Stimulated activated naive CD8-positive, alpha-beta T cell treated with anti-CD3 and anti-CD28 coated beads, Interleukin-15, Interleukin-2, amounts not matched to agents 100 ng/mL and 50 ng/mL, for 24 hours (primary cell): Measurements from ENCODE around the gene RAET1E.
"Not testable (repeated sequence)": the region's sequence is repeated elsewhere in the genome, so short reads cannot be mapped to it uniquely, and the experiment has no call there.

ENCODE experiments used
- H3K27ac Mint-ChIP-seq: one replicate; pipeline ENCODE4 v1.8.0; 2021; ENCODE audit warnings: mild to moderate bottlenecking, mixed read lengths
- H3K27me3 Mint-ChIP-seq: one replicate; pipeline ENCODE4 v1.8.0; 2021; ENCODE audit warnings: mixed read lengths
- H3K36me3 Mint-ChIP-seq: one replicate; pipeline ENCODE4 v1.8.0; 2021; ENCODE audit warnings: low read depth, mixed read lengths
- H3K4me1 Mint-ChIP-seq: one replicate; pipeline ENCODE4 v1.8.0; 2021; ENCODE audit warnings: low read depth, mixed read lengths
- H3K4me3 Mint-ChIP-seq: one replicate; pipeline ENCODE4 v1.8.0; 2021; ENCODE audit warnings: mild to moderate bottlenecking, mixed read lengths
- H3K9me3 Mint-ChIP-seq: one replicate; pipeline ENCODE4 v1.8.0; 2021; ENCODE audit warnings: mixed read lengths

RAET1E gene

GRCh38 chr6:149935246-149935645 is 37.3 kb upstream of the RAET1E start:
- Mint-ChIP-seq H3K27me3 (peaks cover 84% of the 10 kb centered on the region), H3K9me3 (no peaks in the 10 kb centered on the region), H3K4me3 (no peak overlapping the region), H3K4me1 (peaks cover 29% of the 10 kb centered on the region), H3K36me3 (no peaks in the 10 kb centered on the region), H3K27ac (no peak overlapping the region)

GRCh38 chr6:149934249-149935156 is 36.6 kb upstream of the RAET1E start:
- H3K27ac Mint-ChIP-seq: no peak overlapping the region
- no peak overlapping the region for H3K4me3 Mint-ChIP-seq

GRCh38 chr6:149933461-149933860 is 35.5 kb upstream of the RAET1E start:
- peaks cover 87% of the 10 kb centered on the region for H3K27me3 Mint-ChIP-seq
- H3K4me3 Mint-ChIP-seq: no peak overlapping the region
- no peak overlapping the region for H3K27ac Mint-ChIP-seq
- H3K9me3 Mint-ChIP-seq: no peaks in the 10 kb centered on the region
- no peaks in the 10 kb centered on the region for H3K36me3 Mint-ChIP-seq
- peaks cover 11% of the 10 kb centered on the region for H3K4me1 Mint-ChIP-seq

More at GRCh38 chr6:149934249-149935156, 36.6 kb upstream of the RAET1E start:
- Mint-ChIP-seq H3K9me3 (no peaks in the 10 kb centered on the region), H3K4me1 (peaks cover 22% of the 10 kb centered on the region), H3K36me3 (no peaks in the 10 kb centered on the region), H3K27me3 (peaks cover 84% of the 10 kb centered on the region)

GRCh38 chr6:149933036-149933435 is 35.1 kb upstream of the RAET1E start:
- Mint-ChIP-seq H3K4me3 (no peak overlapping the region), H3K36me3 (no peaks in the 10 kb centered on the region), H3K4me1 (peaks cover 7% of the 10 kb centered on the region), H3K27ac (no peak overlapping the region), H3K9me3 (no peaks in the 10 kb centered on the region), H3K27me3 (peaks cover 92% of the 10 kb centered on the region)

- H3K9me3 Mint-ChIP-seq: no peaks in the 10 kb centered on the region
Observed at GRCh38 chr6:149931501-149931900, 33.6 kb upstream of the RAET1E start.

GRCh38 chr6:149929422-149929821 is 31.5 kb upstream of the RAET1E start:
- Mint-ChIP-seq H3K27ac (no peak overlapping the region), H3K9me3 (no peaks in the 10 kb centered on the region), H3K4me1 (peaks cover 3% of the 10 kb centered on the region), H3K4me3 (no peak overlapping the region), H3K36me3 (no peaks in the 10 kb centered on the region), H3K27me3 (peaks cover 88% of the 10 kb centered on the region)

More at GRCh38 chr6:149931501-149931900, 33.6 kb upstream of the RAET1E start:
- Mint-ChIP-seq H3K4me1 (peaks cover 4% of the 10 kb centered on the region), H3K27me3 (peaks cover 90% of the 10 kb centered on the region), H3K27ac (no peak overlapping the region), H3K4me3 (no peak overlapping the region), H3K36me3 (no peaks in the 10 kb centered on the region)

- H3K27ac Mint-ChIP-seq, H3K9me3 Mint-ChIP-seq, H3K36me3 Mint-ChIP-seq, H3K4me3 Mint-ChIP-seq: not testable (repeated sequence)
- Mint-ChIP-seq H3K27me3 (peaks cover 91% of the 10 kb centered on the region), H3K4me1 (peaks cover 16% of the 10 kb centered on the region)
Observed at GRCh38 chr6:149927025-149927424, 29.1 kb upstream of the RAET1E start.

- no peaks in the 10 kb centered on the region for H3K9me3 Mint-ChIP-seq
- no peak overlapping the region for H3K27ac Mint-ChIP-seq
- no peaks in the 10 kb centered on the region for H3K36me3 Mint-ChIP-seq
- peaks cover 16% of the 10 kb centered on the region for H3K4me1 Mint-ChIP-seq
- peaks cover 92% of the 10 kb centered on the region for H3K27me3 Mint-ChIP-seq
- H3K4me3 Mint-ChIP-seq: peak overlapping the region; percentile 42
Observed at GRCh38 chr6:149925974-149926777, 28.3 kb upstream of the RAET1E start.

- peaks cover 93% of the 10 kb centered on the region for H3K27me3 Mint-ChIP-seq
- no peaks in the 10 kb centered on the region for H3K36me3 Mint-ChIP-seq
- no peak overlapping the region for H3K27ac Mint-ChIP-seq
- H3K4me1 Mint-ChIP-seq: peaks cover 16% of the 10 kb centered on the region
- H3K4me3 Mint-ChIP-seq: peak overlapping the region; percentile 42
- no peaks in the 10 kb centered on the region for H3K9me3 Mint-ChIP-seq
Observed at GRCh38 chr6:149925253-149925973, 27.5 kb upstream of the RAET1E start.

GRCh38 chr6:149924933-149925252 is 27.0 kb upstream of the RAET1E start:
- H3K36me3 Mint-ChIP-seq: no peaks in the 10 kb centered on the region
- peaks cover 93% of the 10 kb centered on the region for H3K27me3 Mint-ChIP-seq
- no peaks in the 10 kb centered on the region for H3K9me3 Mint-ChIP-seq
- H3K4me3 Mint-ChIP-seq: no peak overlapping the region
- H3K4me1 Mint-ChIP-seq: peaks cover 16% of the 10 kb centered on the region
- no peak overlapping the region for H3K27ac Mint-ChIP-seq

GRCh38 chr6:149924206-149924932 is 26.5 kb upstream of the RAET1E start:
- Mint-ChIP-seq H3K4me3 (peak overlapping the region; percentile 11), H3K9me3 (no peaks in the 10 kb centered on the region), H3K27me3 (peaks cover 90% of the 10 kb centered on the region), H3K36me3 (no peaks in the 10 kb centered on the region), H3K4me1 (peaks cover 16% of the 10 kb centered on the region), H3K27ac (no peak overlapping the region)

GRCh38 chr6:149923327-149923986 is 25.5 kb upstream of the RAET1E start:
- H3K9me3 Mint-ChIP-seq: no peaks in the 10 kb centered on the region
- no peaks in the 10 kb centered on the region for H3K36me3 Mint-ChIP-seq
- H3K27ac Mint-ChIP-seq: no peak overlapping the region
- H3K4me3 Mint-ChIP-seq: peak overlapping the region; percentile 81
- H3K4me1 Mint-ChIP-seq: peaks cover 16% of the 10 kb centered on the region
- H3K27me3 Mint-ChIP-seq: peaks cover 86% of the 10 kb centered on the region

- Mint-ChIP-seq H3K27ac (no peak within 1 kb of the TSS), H3K36me3 (no peaks in the 10 kb centered on the region), H3K4me3 (peak within 1 kb of the TSS; percentile 81), H3K4me1 (peaks cover 16% of the 10 kb centered on the region), H3K27me3 (peaks cover 79% of the 10 kb centered on the region), H3K9me3 (no peaks in the 10 kb centered on the region)
Observed at GRCh38 chr6:149922642-149923326, 24.9 kb upstream of the RAET1E start, which contains the start of gene RAET1G. TSS of gene RAET1G (minus strand) at chr6:149923121. CDS start at chr6:149923010, 111 bp downstream.
